ENCODE data around the gene UTS2.

Gene UTS2

DNA sequence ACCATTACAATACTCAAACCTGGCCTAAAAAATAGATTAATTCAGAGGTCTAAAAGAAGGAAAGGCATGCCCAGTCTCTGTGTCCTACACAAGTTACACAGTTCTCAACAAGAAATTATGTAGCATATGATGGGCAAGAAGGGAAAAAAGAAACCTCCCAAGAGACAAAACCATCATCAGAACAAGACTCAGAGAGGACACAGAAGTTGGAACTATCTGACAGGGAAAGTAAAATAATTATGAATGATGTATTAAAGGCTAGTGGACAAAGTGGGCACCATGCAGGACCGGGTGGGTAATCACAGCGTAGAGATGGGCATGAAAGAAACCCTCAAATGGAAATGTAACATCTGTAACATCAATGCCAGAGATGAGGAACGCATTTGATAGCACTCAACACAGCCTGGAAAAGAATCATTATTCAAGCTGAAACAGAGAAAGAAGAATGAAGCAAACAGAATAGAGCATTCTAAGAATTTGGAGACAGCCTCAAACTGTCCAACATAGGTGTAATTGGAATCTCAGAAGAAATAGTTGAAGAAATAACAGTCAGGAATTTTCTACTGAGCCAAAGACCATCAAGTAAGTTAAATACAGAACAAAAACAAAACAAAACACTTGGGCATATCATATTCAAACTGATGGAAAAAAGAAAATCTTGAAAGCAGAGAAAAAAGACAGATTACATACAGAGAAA, 39.0 kb downstream of the UTS2 start:
- DNase-seq (ENCODE audit: low read depth in 2 of 2, low spot score in 1 of 2), result no peak

DNA sequence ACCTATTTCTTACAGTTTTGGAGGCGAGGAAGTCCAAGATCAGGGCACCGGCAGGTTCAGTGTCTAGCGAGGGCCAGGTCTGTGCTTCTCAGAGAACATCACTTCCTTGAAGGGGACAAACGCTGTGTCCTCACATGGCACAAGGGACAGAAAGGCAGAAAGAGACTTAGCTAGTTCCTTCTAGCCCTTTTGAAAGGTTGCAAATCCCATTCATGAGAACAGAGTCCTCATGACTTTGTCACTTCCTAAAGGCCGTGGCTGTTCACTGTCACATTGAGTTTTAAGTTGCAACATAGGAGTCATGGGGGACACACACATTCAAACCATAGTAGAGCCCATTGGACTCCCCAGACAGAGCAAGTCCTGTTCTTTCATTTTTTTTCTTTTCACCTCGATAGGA, 41.4 kb downstream of the UTS2 start:
- no peak for DNase-seq (ENCODE audit: low read depth in 2 of 2, low spot score in 1 of 2)

DNA sequence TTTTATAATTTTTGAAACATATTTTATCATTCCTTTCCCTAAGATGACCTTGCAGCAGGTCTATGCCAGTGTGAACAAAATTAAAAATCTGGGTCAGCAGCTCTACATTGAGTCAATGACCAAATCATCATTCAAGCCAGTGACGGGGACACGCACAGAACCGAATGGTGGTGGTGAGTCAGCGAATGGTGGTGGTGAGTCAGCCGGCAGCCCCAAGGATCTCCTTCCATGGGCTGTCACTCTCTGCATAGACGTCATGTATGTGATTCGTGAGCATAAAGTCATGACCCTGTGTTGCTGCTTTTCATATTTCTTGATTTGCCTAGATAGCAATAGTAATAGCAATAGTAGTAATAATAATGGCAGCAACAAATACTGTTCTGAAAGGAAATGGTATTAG, 42.5 kb downstream of the UTS2 start:
- DNase-seq (ENCODE audit: low read depth in 2 of 2, low spot score in 1 of 2), result no peak

DNA sequence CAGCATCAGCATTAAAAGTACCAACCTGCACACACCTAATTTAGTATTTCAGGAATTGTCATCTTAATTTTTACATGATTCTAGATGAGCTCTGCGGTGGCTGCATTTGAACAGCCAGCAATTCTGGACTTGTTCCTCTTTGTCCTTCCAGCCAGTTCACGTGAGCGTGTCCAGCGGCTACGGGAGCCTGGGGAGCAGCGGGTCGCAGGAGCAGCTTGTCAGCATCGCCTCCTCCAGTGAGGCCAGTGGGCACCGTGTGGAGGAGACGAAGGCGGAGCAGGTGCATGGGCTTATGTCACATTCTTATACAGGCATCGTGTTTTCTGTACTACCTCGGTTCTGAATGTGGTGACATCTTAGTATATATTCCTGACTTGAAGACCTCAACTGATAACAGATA, 43.1 kb downstream of the UTS2 start:
- DNase-seq (ENCODE audit: low read depth in 2 of 2, low spot score in 1 of 2), result no peak

DNA sequence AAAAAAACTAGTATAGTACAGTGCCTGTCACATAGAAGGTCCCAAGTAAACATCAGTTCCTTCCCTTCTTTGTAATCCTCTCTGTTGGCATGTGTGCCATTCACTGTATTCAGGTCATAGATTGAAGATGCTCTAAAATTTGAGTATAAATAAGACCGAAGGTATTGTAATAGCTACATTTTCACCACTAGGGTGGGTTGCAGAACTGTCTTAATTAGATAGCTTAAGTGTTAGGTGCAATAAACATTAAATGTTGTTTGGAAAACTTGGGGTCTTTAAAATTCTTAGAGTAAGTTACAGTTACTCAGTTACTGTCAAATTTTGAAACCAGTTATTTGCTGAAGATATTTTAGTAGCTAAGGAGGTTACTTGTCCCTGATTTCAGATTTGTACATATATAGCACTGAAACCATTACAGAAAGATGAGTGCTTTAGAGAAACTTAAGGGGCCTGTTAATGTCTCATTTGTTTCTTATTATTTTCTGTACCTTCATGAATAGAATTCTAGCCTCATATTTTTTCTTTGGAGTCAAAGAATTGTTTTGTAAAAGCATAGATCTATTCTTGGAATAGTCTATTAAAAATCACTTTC, 44.5 kb downstream of the UTS2 start:
- no peak for DNase-seq (ENCODE audit: low read depth in 2 of 2, low spot score in 1 of 2)

DNA sequence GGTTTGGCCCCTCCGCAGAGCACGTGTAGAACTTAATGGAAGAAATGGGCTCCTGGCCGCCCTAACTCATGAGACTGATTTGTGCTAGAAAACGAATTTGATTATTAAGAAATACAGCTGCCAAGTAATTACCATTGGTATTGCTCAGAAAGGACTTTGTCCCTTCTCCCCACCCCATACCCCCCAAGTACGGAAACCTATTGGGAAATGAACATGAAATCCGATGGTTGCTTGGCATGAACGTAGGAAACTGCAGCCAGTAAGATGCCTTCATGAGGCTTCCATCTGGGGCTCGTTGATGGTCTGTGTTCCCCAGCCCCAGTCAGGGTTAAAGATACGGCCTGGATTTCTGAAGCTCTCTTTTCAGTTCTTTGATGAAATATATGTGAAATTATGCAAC, 47.4 kb downstream of the UTS2 start:
- DNase-seq (ENCODE audit: low read depth in 2 of 2, low spot score in 1 of 2), result no peak
